HG02885 (cell line): ENCODE data around the gene ZNF423.

Experiments used
- ATAC-seq: cut with Tn5 transposase; IDR thresholded peaks from one replicate; pipeline ENCODE4 v1.9.1; 2021; ENCODE audit warnings: mild to moderate bottlenecking; ENCODE audit not compliant: unreplicated experiment, poor library complexity

ZNF423 gene

DNA sequence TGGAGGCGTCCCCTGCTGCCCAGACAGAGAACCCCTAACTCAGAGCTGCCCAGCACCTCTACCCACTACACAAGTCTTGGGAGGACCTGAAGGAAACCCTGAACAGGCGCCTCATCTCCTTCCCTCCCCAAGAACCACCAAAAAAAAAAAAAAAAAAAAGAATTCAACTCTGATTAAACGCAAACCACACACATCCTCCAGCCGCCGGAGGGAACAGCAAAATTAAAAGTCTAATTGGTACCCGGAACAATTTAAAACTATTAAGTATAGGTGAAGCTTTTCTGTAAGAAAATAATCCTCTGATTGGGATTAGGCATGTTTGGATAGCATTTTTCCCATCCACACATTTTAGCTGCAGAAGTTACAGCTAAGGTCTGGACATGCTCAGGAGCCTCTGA is 202.7 kb downstream of the ZNF423 start:
- no peak for ATAC-seq

DNA sequence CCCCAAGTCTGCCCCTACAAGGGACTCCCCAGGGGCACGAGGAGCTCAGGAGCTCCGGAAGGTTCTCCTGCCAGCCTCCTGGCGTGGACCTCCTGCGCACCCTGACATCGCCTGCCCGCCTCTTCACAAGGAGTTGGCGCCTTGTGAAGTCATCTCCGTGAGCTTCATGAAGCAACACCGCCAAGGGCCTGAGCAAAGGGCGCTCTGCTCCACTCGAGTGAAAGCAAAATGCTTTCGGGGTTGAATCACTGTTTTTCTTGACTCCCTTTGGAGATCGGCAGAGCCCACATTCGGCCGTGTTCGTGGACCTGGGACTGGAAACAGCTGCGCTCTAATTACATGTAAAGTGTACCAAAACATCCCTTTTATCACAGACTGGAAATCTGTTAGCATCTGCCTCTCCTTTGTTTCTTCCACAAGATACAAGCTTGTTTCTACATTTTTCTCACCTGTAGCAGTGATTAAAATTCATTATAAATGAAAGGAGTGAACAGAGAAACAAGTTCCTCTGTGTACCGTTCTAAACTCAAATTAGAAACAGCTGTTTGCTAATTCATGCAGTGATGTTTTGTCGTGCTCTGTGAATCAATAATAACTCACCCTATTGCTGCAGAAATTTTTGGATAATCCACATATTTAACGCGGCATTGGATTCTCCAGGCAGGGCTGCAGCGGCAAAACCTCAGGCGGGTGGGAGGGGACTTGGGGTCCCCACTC is 203.3 kb downstream of the ZNF423 start:
- no peak for ATAC-seq

GRCh38 chr16:49651996-49652395 is 203.9 kb downstream of the ZNF423 start:
- ATAC-seq, result no peak

DNA sequence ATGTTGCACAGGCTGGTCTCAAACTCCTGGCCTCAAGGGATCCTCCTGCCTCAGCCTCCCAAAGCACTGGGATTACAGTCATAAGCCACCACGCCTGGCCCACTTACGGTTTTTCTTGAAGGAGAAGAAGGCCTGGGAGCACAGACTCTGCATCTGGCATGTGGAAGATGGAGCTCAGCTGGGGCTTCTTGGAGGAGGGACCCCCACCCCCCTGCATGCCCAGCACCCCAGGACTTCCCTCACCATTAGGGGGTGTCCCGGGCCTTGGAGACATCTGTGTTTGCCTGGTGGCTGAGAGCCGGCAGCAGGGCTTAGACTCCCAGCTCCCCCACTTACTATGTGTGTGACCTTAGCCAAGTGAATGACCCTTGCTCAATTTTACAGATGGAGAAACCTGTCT is 204.7 kb downstream of the ZNF423 start:
- no peak for ATAC-seq

DNA sequence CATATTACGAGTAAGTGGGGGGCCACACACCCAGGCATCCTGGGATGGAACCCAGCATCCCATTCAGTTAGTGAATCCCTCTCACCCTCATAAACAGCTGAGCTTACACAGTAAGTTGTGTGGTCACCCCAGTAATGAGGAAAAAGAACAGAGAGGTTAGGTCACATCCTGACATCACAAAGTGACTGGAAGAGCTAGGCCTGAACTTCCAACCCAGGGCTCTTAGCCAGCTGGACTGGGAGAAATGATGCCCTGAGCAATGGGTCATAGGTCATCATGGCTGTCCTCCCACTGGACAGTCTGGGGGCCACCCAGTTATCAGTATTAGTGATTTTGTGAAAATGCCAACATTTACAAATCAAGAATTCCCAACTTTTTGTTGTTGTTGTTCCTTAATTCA is 205.3 kb downstream of the ZNF423 start:
- no peak for ATAC-seq

DNA sequence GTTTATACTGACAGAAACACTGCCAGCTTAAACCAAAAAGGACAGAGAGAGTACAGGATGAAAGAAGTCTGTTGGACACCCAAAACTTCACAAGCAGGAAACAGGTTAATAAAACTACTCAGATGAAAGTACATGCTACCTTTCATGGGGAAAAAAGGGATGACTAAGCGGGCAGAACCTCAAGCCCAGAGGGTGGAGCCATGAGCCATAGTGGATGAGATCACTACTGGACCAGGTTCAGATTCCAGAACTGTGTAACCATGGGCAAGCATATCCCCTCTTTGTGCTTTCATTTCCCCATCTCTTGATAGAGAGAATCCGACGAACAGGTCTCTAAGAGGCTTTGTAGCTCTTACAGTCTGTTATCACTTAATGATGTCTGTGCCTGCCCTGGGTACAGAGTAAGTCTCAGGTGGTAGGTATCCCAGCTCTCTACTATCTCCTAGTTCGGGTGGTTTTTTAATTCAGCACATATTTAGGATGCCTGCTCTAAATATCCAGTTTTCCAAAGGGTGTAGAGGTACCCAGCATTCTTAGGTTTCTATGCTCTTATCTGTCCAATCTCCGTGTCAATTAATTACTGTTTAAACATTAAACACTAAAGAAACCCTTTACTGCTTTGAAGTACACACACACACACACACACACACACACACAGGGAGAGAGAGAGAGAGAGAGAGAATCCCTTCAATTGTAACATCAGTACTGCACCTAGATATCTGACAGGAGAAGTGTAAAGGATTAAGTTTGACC is 206.7 kb downstream of the ZNF423 start:
- ATAC-seq, result no peak

DNA sequence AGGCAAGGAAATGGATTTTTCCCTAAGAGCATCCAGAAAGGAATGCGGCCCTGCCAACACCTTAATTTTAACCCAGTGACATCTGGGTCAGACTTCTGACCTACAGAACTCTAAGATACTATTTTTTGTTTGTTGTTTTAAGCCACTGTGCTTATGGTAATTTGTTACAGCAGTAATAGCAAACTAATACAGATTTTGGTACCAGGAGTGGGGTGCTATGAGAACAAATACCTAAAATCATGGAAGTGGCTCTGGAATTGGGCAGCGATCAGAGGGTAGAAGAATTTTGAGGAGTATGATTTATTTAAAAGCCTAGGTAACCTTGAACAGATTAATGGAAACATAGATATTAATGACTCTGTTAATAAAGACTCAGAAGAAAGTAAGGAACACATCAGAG is 208.2 kb downstream of the ZNF423 start:
- ATAC-seq, result no peak

DNA sequence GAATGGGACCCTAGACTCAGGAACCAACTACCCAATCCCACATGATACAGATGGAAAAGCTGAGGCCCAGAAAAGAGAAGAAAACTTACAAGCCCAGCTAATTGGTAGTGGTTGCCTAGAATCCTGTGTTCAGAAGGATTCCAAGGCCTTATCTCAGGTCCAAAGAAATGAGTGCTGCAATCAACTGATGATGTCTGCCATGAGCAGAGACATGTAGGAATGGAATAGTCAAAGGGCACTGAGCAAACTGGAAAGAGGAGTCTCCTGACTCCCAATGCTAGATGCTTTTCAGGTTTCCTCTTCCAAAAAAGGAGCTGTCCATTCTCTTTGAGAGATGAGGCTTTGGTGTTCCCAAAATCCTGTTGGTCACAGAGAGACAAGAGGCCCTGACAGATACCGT is 210.6 kb downstream of the ZNF423 start:
- ATAC-seq, result no peak

DNA sequence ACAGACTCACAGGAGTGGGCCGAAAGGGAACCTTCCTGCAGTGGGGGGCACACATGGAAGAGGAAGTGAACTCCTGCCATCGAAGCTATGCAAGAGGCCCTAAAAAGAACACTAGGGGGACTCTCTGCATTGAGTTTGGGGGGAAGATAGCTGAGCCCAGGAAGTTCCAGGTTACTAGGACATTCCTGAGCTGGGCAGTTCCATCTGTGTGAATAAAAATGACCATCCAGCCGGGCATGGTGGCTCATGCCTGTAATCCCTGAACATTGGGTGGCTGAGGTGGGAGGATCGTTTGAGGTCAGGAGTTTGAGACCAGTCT is 211.8 kb downstream of the ZNF423 start:
- no peak for ATAC-seq

GRCh38 chr16:49643429-49644144 is 212.3 kb downstream of the ZNF423 start:
- no peak for ATAC-seq

DNA sequence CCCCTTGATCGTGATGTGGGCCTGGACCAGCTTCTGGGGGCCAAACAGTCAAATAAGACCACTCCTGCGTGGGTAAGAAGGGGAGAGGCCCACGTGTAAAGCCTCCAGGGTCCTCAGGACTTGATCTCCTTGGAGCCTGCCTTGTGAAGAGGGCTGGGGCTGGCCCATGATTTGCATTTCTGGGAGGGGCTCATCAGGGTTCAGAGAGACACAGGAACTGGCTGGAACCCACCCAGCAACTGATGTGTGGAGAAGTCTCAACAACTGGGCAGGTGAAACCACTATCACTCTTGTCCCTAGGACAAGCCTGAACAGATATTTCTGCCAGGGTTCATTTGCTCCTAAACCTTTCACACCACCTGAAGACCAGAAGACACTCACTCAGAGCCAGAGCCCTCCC is 214.7 kb downstream of the ZNF423 start:
- no peak for ATAC-seq

GRCh38 chr16:49640581-49640980 is 215.3 kb downstream of the ZNF423 start:
- ATAC-seq, result no peak

DNA sequence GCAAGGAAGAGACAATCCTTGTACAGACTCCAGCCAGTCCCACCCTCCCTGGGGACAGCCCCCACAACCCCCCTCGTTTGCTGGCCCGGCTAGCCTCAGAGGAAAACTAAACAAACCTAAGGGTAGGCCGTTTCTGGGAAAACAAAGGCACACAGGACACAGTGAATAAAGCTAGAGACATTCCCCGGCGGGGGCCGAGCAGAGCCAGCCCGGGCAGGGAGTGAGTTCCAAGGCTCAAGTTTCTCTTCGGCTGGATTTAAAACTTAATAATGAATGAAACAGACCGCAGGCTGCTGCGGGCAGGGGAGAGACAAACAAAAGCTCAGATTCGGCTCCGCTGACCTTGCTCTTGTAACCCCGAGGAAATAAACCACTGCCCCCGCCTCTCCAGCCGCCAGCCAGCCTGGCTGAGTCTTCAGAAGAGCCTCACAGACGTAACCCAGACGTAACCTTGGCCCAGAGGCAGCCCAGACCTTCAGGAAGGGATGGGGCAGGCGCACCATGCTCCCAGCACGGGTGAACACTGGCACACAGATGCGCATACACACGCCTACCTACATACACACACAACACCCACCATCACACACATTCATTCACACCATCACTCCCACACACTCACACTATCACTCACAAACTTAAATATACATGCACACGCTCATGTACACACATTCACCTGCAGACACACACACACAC is 216.0 kb downstream of the ZNF423 start:
- ATAC-seq, result no peak

DNA sequence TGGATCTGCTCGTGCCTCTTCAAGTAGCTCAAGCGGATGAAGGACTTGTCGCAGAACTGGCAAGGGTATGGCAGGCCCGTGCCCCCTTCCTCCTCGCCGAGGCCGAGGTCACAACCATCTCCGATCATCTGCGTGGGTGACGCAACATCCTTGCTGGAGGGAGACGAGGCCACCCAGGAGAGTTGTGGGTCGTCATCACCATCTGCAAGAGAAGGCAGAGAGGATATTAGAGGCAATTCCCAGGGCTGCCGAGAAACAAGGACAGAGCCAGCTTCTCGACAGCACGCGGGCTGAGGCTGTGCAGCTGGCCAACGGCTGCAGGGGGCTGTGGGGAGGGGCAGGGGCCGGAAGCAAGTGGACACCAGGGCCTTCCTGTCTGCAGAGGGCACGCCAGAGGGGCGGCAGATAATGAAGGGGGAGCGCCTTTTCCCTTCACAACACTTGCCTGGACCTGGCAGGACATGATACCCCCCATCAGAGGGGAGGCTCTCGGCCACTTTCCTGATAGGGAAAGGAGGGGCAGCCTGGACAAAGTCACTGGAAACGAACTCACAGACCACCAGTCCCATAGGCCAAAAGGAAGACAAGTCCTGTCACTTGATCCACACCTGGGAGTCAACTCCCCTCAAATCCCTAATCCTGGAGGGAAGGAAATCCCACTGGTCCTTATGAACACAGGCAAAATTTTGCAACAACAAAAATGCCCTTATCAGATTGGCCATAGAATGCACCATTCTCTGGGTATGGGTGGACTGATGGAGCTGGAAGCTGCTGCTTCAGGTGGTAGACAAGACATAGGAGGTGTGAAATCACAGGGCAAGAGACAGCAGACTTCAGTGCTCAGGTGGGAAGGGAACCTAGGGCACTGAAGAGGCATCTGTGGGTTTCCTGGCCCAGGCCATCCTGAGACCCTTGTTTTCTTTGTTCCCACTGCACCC is 217.0 kb downstream of the ZNF423 start:
- ATAC-seq, result no peak

GRCh38 chr16:49637933-49638672 is 217.8 kb downstream of the ZNF423 start:
- no peak for ATAC-seq

DNA sequence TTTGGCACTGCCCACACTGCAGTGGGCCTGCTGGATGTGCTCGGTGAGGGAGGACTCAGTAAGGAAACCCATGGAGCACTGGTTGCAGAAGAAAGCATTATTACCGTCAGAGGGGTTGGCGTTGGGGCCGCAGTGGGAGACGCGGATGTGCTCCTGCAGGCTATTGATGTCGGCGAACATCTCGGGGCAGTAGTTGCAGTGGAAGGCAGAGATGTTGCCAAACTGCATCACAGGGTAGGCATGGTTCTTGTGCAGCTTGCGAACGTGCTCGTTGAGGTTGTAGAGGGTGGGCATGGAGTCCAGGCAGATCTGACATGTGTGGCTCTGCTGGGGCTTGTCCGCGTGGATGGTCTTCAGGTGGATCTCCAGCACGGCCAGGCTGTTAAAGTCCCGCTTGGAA is 218.4 kb downstream of the ZNF423 start:
- no peak for ATAC-seq

DNA sequence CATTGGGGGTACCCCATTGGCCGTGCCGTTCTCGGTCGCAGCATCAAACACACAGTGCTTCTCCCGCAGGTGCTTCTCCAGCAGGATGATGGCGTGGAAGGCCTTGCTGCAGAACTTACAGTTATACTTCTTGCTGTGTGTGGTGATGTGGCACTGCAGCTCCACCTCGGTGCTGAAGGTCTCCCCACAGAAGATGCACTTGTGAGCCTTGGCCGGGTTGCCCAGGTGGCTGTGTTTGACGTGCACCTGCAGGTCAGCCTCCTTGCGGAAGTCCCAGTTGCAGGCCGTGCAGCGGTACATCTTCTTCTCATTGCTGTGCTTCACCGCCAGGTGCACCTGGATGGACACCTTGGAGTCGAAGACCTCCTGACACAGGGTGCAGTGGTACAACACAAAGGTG is 219.3 kb downstream of the ZNF423 start:
- no peak for ATAC-seq

GRCh38 chr16:49635591-49636581 is 220.0 kb downstream of the ZNF423 start:
- no peak for ATAC-seq
